ENCODE results near the gene GRK3. TPM values are rescaled to one million over a fixed set of nuclear protein-coding genes. Genes with fewer than 3 reads are reported as not detected.

The GRK3 gene
- total RNA-seq, 6 experiments from 2014 or later = 1.1 to 4.9 (median 3.6) TPM

- H3K4me1 ChIP-seq = no peaks in the 10 kb centered on the region
- H3K4me3 ChIP-seq = no peak overlapping the region
- no peak for DNase-seq
- intact Hi-C loops (cut with DNase I) = no loop called here
- H3K9me3 ChIP-seq = no peaks in the 10 kb centered on the region
- no peaks in the 10 kb centered on the region for H3K36me3 ChIP-seq
- H3K27ac ChIP-seq = no peak overlapping the region
- TF ChIP-seq, protein P1, sequence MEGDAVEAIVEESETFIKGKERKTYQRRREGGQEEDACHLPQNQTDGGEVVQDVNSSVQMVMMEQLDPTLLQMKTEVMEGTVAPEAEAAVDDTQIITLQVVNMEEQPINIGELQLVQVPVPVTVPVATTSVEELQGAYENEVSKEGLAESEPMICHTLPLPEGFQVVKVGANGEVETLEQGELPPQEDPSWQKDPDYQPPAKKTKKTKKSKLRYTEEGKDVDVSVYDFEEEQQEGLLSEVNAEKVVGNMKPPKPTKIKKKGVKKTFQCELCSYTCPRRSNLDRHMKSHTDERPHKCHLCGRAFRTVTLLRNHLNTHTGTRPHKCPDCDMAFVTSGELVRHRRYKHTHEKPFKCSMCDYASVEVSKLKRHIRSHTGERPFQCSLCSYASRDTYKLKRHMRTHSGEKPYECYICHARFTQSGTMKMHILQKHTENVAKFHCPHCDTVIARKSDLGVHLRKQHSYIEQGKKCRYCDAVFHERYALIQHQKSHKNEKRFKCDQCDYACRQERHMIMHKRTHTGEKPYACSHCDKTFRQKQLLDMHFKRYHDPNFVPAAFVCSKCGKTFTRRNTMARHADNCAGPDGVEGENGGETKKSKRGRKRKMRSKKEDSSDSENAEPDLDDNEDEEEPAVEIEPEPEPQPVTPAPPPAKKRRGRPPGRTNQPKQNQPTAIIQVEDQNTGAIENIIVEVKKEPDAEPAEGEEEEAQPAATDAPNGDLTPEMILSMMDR (IDR thresholded peaks at IDR 0.05) = no peak
- no peak for TF ChIP-seq POLR2A (IDR thresholded peaks at IDR 0.05)
- WGBS (ENCODE audit: insufficient coverage, low coverage, low lambda C conversion rate, missing lambda C conversion rate) = 73% methylated on average over 2 of the region's 2 CpGs
- H3K27me3 ChIP-seq = no peaks in the 10 kb centered on the region
- ATAC-seq = no peak
These were observed 115.6 kb downstream of the GRK3 start for GRCh38 chr22:25680051-25680450.

- intact Hi-C loops (cut with DNase I) = no loop called here
- no peaks in the 10 kb centered on the region for H3K9me3 ChIP-seq
- TF ChIP-seq POLR2A (IDR thresholded peaks at IDR 0.05) = no peak
- TF ChIP-seq, protein P1 (IDR thresholded peaks at IDR 0.05) = no peak
- no peak overlapping the region for H3K27ac ChIP-seq
- 74% methylated on average over 6 of the region's 6 CpGs for WGBS (ENCODE audit: insufficient coverage, low coverage, low lambda C conversion rate, missing lambda C conversion rate)
- no peaks in the 10 kb centered on the region for H3K4me1 ChIP-seq
- DNase-seq (no peak), ATAC-seq (peak in 3 of 4 donors; percentile 25 to 33 (median 25))
- no peaks in the 10 kb centered on the region for H3K27me3 ChIP-seq
- no peaks in the 10 kb centered on the region for H3K36me3 ChIP-seq
- H3K4me3 ChIP-seq = no peak overlapping the region
These were observed 116.5 kb downstream of the GRK3 start for GRCh38 chr22:25680956-25681355.

- DNase-seq = no peak
- no peaks in the 10 kb centered on the region for H3K9me3 ChIP-seq
- H3K4me1 ChIP-seq = no peaks in the 10 kb centered on the region
- WGBS (ENCODE audit: insufficient coverage, low coverage, low lambda C conversion rate, missing lambda C conversion rate) = 93% methylated on average over 2 of the region's 3 CpGs
- H3K27me3 ChIP-seq = no peaks in the 10 kb centered on the region
- intact Hi-C loops (cut with DNase I) = no loop called here
- no peaks in the 10 kb centered on the region for H3K36me3 ChIP-seq
- no peak overlapping the region for H3K4me3 ChIP-seq
- TF ChIP-seq, protein P1 (IDR thresholded peaks at IDR 0.05) = no peak
- no peak for TF ChIP-seq POLR2A (IDR thresholded peaks at IDR 0.05)
- no peak for ATAC-seq
- H3K27ac ChIP-seq = no peak overlapping the region
These were observed 117.6 kb downstream of the GRK3 start for GRCh38 chr22:25682109-25682508.

GRCh38 chr22:25688627-25689026 lies 124.2 kb downstream of the GRK3 start:
- no peak overlapping the region for H3K27ac ChIP-seq
- ATAC-seq (no peak), DNase-seq (no peak)
- H3K4me3 ChIP-seq = no peak overlapping the region
- H3K4me1 ChIP-seq = no peaks in the 10 kb centered on the region
- intact Hi-C loops (cut with DNase I) = no loop called here
- no peaks in the 10 kb centered on the region for H3K36me3 ChIP-seq
- TF ChIP-seq POLR2A (IDR thresholded peaks at IDR 0.05) = no peak
- TF ChIP-seq, protein P1 (IDR thresholded peaks at IDR 0.05) = no peak
- WGBS (ENCODE audit: insufficient coverage, low coverage, low lambda C conversion rate, missing lambda C conversion rate) = 98% methylated on average over 5 of the region's 5 CpGs
- no peaks in the 10 kb centered on the region for H3K9me3 ChIP-seq
- no peaks in the 10 kb centered on the region for H3K27me3 ChIP-seq

- Histone ChIP-seq H3K4me1 (no peaks in the 10 kb centered on the region), H3K27ac (no peak overlapping the region), H3K27me3 (no peaks in the 10 kb centered on the region), H3K36me3 (no peaks in the 10 kb centered on the region), H3K4me3 (no peak overlapping the region), H3K9me3 (no peaks in the 10 kb centered on the region)
- no peak for ATAC-seq
- 96% methylated on average over 2 of the region's 2 CpGs for WGBS (ENCODE audit: insufficient coverage, low coverage, low lambda C conversion rate, missing lambda C conversion rate)
- DNase-seq = no peak
- intact Hi-C loops (cut with DNase I) = no loop called here
- TF ChIP-seq, protein P1 (IDR thresholded peaks at IDR 0.05) = no peak
These were observed 125.2 kb downstream of the GRK3 start for GRCh38 chr22:25689631-25690030.
